Psoas muscle (tissue), 8 donors: ENCODE measurements around the gene SMPDL3B. TPM values are rescaled to one million over a fixed set of nuclear protein-coding genes. Genes with fewer than 3 reads are reported as not detected.

Experiments used
- ATAC-seq, 4 donors: fragments of 200-7000 bp; cut with Tn5 transposase; one replicate each; pipeline ENCODE4 v1.9.1; 2020; ENCODE audit warnings: moderate library complexity in 3 of 4, mild to moderate bottlenecking in 2 of 4
- DNase-seq, 2 donors: peaks; one replicate each; pipeline ENCODE4 v3.0.0-alpha.2; 2020
- H3K27ac ChIP-seq: fragments of 200-600 bp; one replicate; pipeline ENCODE4 v1.8.0; 2022
- H3K27me3 ChIP-seq, 3 donors: fragments of 200-600 bp in 1 of 3; one replicate each; pipeline versions ENCODE4 v1.6.1 to v1.8.0; 2013 to 2022; ENCODE audit warnings: low read length in 2 of 3, mild to moderate bottlenecking in 2 of 3, moderate library complexity in 1 of 3; ENCODE audit not compliant: insufficient read depth in 3 of 3
- H3K36me3 ChIP-seq, 2 donors: fragments of 200-600 bp in 1 of 2; one replicate each; pipeline versions ENCODE4 v1.6.1 to v1.8.0; 2013 to 2022; ENCODE audit warnings: low read depth in 1 of 2, mild to moderate bottlenecking in 1 of 2, moderate library complexity in 1 of 2; ENCODE audit not compliant: insufficient read depth in 1 of 2
- H3K4me1 ChIP-seq: fragments of 200-600 bp; one replicate; pipeline ENCODE4 v1.8.0; 2022
- H3K4me3 ChIP-seq: fragments of 200-600 bp; one replicate; pipeline ENCODE4 v1.8.0; 2022; ENCODE audit warnings: mild to moderate bottlenecking
- H3K9me3 ChIP-seq: fragments of 200-600 bp; one replicate; pipeline ENCODE4 v1.8.0; 2022
- CTCF ChIP-seq: fragments of 200-600 bp; IDR thresholded peaks from one replicate; pipeline ENCODE4 v1.8.0; 2022; ENCODE audit warnings: antibody characterized with exemption
- WGBS, 3 donors: extraction: QIAGEN DNeasy Blood & Tissue Kit; methylation state at CpG; one replicate each; pipeline versions ENCODE4 v1.1.6 to v1.1.7; 2013; 5-methylcytosine and 5-hydroxymethylcytosine counted together
- intact Hi-C, 2 donors: fragments of 100-400 bp; cut with DNase I; formaldehyde crosslinking; loops; one replicate each; pipeline versions ENCODE4 v1.11.0 to v1.14.2; 2022
- polyA plus RNA-seq, 3 donors: library from polyadenylated mRNA; stranded (reverse); fragments of 200-250 nt; gene quantifications; one replicate each; pipeline ENCODE4 v1.2.3, GENCODE V29; 2013
- total RNA-seq, 4 donors: library from RNA; stranded (reverse); fragmentation: NEBNext Ultra II Directional in 2 of 4; extraction: Animal tissue kit (Norgen Biotek cat#: 25700) in 2 of 4; gene quantifications; one replicate each; pipeline versions ENCODE4 v1.2.1 to v1.2.4, GENCODE V29; 2021 to 2023
- donor health status: healthy with polysubstance abuse.
- donor health status: DM: no; HTN: no; CAD: no; lungs with moderate emphysema.
- donor health status: Bipolar disorder and iron deficiency.
- donor health status: healthy.
- donor health status: DM: yes; HTN: yes; CAD: no.
- donor health status: DM: no; HTN: no; CAD: no.
- donor health status: DM: no; HTN: no; CAD: no.
- donor health status: DM: yes; HTN: yes; CAD: no.

The SMPDL3B gene
- total and polyA plus RNA-seq, 7 donors = 0.03 to 0.05 TPM; not detected in 5

- H3K9me3 ChIP-seq = no peaks in the 10 kb centered on the region
- intact Hi-C loops = no loop called here
- no peak overlapping the region for H3K4me3 ChIP-seq
- no peak for ATAC-seq
- peaks cover 3% of the 10 kb centered on the region for H3K4me1 ChIP-seq
- DNase-seq = no peak
- no peak for TF ChIP-seq CTCF
- peaks cover 0 to 40% of the 10 kb centered on the region in 2 donors for H3K36me3 ChIP-seq
- H3K27me3 ChIP-seq = no peaks in the 10 kb centered on the region
- no peak overlapping the region for H3K27ac ChIP-seq
- 72 to 87% (median 79%) methylated on average over 11 of the region's 11 CpGs for WGBS, 3 donors
Measured at GRCh38 chr1:27963393-27963792, 28.6 kb downstream of the SMPDL3B start.

GRCh38 chr1:27966402-27967105 lies 31.8 kb downstream of the SMPDL3B start:
- Histone ChIP-seq H3K27ac (no peak overlapping the region), H3K4me1 (peaks cover 9% of the 10 kb centered on the region), H3K27me3 (no peaks in the 10 kb centered on the region), H3K36me3 (peaks cover 0 to 40% of the 10 kb centered on the region in 2 donors), H3K9me3 (no peaks in the 10 kb centered on the region), H3K4me3 (no peak overlapping the region)
- 90 to 95% (median 91%) methylated on average over 24 of the region's 24 CpGs for WGBS, 3 donors
- DNase-seq (no peak), ATAC-seq (no peak)
- no peak for TF ChIP-seq CTCF
- intact Hi-C loops = no loop called here

- H3K36me3 ChIP-seq = peaks cover 0 to 41% of the 10 kb centered on the region in 2 donors
- intact Hi-C loops = no loop called here
- no peaks in the 10 kb centered on the region for H3K9me3 ChIP-seq
- no peak overlapping the region for H3K27ac ChIP-seq
- H3K4me3 ChIP-seq = no peak overlapping the region
- H3K27me3 ChIP-seq = no peaks in the 10 kb centered on the region
- no peak for TF ChIP-seq CTCF
- WGBS, 3 donors = 89 to 91% (median 89%) methylated on average over 12 of the region's 12 CpGs
- DNase-seq (no peak), ATAC-seq (no peak)
- peaks cover 9% of the 10 kb centered on the region for H3K4me1 ChIP-seq
Measured at GRCh38 chr1:27967106-27967883, 32.5 kb downstream of the SMPDL3B start.

- TF ChIP-seq CTCF = no peak
- no peak overlapping the region for H3K4me3 ChIP-seq
- H3K36me3 ChIP-seq = peaks cover 0 to 48% of the 10 kb centered on the region in 2 donors
- no peak for ATAC-seq
- no peaks in the 10 kb centered on the region for H3K9me3 ChIP-seq
- H3K4me1 ChIP-seq = peaks cover 9% of the 10 kb centered on the region
- WGBS, 3 donors = 81 to 85% (median 85%) methylated on average over 4 of the region's 4 CpGs
- intact Hi-C loops = no loop called here
- H3K27me3 ChIP-seq = no peaks in the 10 kb centered on the region
- H3K27ac ChIP-seq = peak overlapping the region; percentile 36
- no peak for DNase-seq
Measured at GRCh38 chr1:27967884-27968466, 33.2 kb downstream of the SMPDL3B start.
